Nucleus accumbens (tissue), 56 donors: ENCODE data around the gene SAMD14.

Experiments
- DNase-seq, 56 donors: peaks; one replicate each; lab custom pipeline; 2025; lab: John Stamatoyannopoulos, UW

SAMD14 gene

GRCh38 chr17:50101346-50102163 is 28.4 kb downstream of the SAMD14 start:
- DNase-seq = peak in 20 of 56 donors; percentile 20 to 75 (median 52)

- peak in 13 of 56 donors; percentile 35 to 75 (median 59) for DNase-seq
Measured at GRCh38 chr17:50100921-50101345, 29.0 kb downstream of the SAMD14 start.

- no peak for DNase-seq
Measured at GRCh38 chr17:50100480-50100883, 29.5 kb downstream of the SAMD14 start.

- no peak for DNase-seq
Measured at GRCh38 chr17:50099003-50099402, 31.0 kb downstream of the SAMD14 start.

- DNase-seq = no peak
Measured at GRCh38 chr17:50098583-50098982, 31.4 kb downstream of the SAMD14 start.

- DNase-seq = no peak
Measured at GRCh38 chr17:50097926-50098325, 32.0 kb downstream of the SAMD14 start.

GRCh38 chr17:50097455-50097854 is 32.5 kb downstream of the SAMD14 start:
- no peak for DNase-seq

GRCh38 chr17:50096758-50097157 is 33.2 kb downstream of the SAMD14 start:
- no peak for DNase-seq

GRCh38 chr17:50096092-50096491 is 33.9 kb downstream of the SAMD14 start:
- DNase-seq = peak in 7 of 56 donors; percentile 14 to 38 (median 31)

- DNase-seq = peak in 7 of 56 donors; percentile 27 to 53 (median 50)
Measured at GRCh38 chr17:50095626-50096037, 34.3 kb downstream of the SAMD14 start.

- DNase-seq = peak; percentile 75 to 98 (median 94)
Measured at GRCh38 chr17:50094753-50095619, 35.0 kb downstream of the SAMD14 start, which contains the start of gene PDK2. Gene PDK2 (plus strand): TSS chr17:50095351. CDS start chr17:50095436, 85 bp downstream.

- peak in 55 of 56 donors; percentile 49 to 96 (median 84) for DNase-seq
Measured at GRCh38 chr17:50094243-50094752, 35.7 kb downstream of the SAMD14 start.

- no peak for DNase-seq
Measured at GRCh38 chr17:50093807-50094206, 36.2 kb downstream of the SAMD14 start.

GRCh38 chr17:50093246-50093645 is 36.7 kb downstream of the SAMD14 start:
- no peak for DNase-seq

GRCh38 chr17:50091918-50092285 is 38.1 kb downstream of the SAMD14 start:
- DNase-seq = no peak

- DNase-seq = no peak
Measured at GRCh38 chr17:50090971-50091917, 38.7 kb downstream of the SAMD14 start.

- no peak for DNase-seq
Measured at GRCh38 chr17:50090071-50090470, 39.9 kb downstream of the SAMD14 start.

- no peak for DNase-seq
Measured at GRCh38 chr17:50088952-50089825, 40.8 kb downstream of the SAMD14 start.

- no peak for DNase-seq
Measured at GRCh38 chr17:50087912-50088405, 42.0 kb downstream of the SAMD14 start.
